ENCODE results near the gene IL4R. TPM values are rescaled to one million over a fixed set of nuclear protein-coding genes. Genes with fewer than 3 reads are reported as not detected.

The IL4R gene
- total and polyA plus RNA-seq, 2 of the 8 experiments (the other 6 are each of a cell fraction or from before 2014, with no cell fraction given) = 29.1 to 29.4 TPM

DNA sequence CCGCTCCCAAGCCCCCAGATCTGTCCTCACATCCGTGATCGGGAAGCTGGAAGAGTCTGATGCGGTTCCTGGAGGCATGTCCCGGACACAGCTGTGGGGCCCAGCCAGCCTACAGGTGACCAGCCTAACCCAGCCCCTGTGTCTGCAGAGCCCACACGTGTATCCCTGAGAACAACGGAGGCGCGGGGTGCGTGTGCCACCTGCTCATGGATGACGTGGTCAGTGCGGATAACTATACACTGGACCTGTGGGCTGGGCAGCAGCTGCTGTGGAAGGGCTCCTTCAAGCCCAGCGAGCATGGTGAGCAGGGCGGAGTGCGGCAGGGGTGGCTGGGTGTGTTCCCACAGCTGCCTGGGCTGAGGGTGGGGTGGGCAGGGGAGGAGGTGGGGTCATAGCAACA is 30.9 kb downstream of the IL4R start (continued):
- TF ChIP-seq MAFK (IDR thresholded peaks at IDR 0.05; ENCODE audit: low read depth, low read length) (no peak), JUN (IDR thresholded peaks at IDR 0.05; ENCODE audit: low read depth, low read length) (no peak)

Data from H1 (cell line).